GM21367 (cell line): ENCODE data around the gene IGSF9.

Source experiments
- ATAC-seq: cut with Tn5 transposase; IDR thresholded peaks from one replicate; pipeline ENCODE4 v1.9.1; 2021; ENCODE audit not compliant: unreplicated experiment

IGSF9 gene

DNA sequence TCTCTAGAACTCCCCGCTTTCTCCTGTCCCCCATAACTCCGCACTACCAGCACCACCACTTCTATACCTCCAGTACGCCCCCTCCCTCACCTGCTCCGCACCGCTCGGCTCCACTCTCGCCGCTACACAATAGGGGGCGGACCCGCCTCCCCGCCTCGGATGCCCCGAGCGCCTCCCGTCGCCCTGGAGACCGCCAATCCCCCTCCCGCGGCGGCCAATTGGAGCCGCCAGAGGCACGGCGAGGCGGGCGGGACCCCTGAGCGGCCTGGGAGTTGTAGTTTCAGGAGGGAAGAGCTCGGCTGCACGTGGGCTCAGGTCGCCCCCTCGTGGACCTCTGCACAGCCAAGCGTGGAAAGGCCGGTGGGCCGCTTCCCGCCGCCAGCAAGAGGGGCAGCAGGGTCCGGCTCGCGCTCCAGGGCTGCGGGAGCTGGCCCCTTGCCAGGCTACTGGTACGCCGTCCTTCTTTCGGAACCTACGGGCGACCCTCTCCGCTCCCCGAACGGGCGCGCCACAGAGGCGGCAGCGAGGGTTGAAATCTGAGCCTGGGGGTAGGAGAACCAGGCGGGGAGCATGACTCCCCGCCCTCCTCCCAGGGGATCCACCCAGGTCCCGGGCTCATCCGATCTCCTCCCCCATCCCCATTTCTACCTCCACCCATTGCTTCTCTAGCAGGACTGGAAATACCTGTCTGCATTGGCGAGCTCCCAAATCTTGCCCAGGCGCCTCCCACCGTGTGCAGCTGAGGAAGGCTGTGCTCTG lies at the start of gene IGSF9:
IGSF9 (minus strand) TSS at position 131 of the 759 bp plus-strand sequence. CDS start 2,159 bp downstream, outside the sequence.
- no peak for ATAC-seq

GRCh38 chr1:159994896-159995295 lies 49.5 kb upstream of the IGSF9 start:
- no peak for ATAC-seq

GRCh38 chr1:159993911-159994310 lies 48.5 kb upstream of the IGSF9 start:
- ATAC-seq, result no peak

GRCh38 chr1:159992161-159992560 lies 46.7 kb upstream of the IGSF9 start:
- ATAC-seq, result no peak

GRCh38 chr1:159991513-159991912 lies 46.1 kb upstream of the IGSF9 start:
- no peak for ATAC-seq

DNA sequence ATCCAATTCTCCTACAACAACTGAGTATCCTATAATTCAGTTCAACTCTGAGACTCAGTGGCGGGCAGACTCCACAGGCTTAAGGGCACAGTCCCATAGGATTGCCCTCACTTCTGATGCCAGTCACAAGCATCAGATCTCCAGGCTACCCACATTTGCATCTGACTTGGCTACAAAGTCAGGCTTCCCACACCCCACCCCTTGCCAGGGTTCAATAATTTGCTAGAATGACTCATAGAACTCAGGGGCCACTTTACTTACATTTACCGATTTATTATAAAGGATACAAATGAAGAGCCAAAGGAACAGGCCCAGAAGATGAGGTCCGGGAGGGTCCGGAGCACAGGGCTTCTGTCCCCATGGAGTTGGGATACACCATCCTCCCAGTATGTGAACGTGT lies 44.6 kb upstream of the IGSF9 start:
- no peak for ATAC-seq

GRCh38 chr1:159989581-159989980 lies 44.2 kb upstream of the IGSF9 start:
- ATAC-seq, result no peak

- no peak for ATAC-seq
Measured at GRCh38 chr1:159988006-159988405, 42.6 kb upstream of the IGSF9 start.

- ATAC-seq, result no peak
Measured at GRCh38 chr1:159987186-159987585, 41.8 kb upstream of the IGSF9 start.

- no peak for ATAC-seq
Measured at GRCh38 chr1:159986531-159986930, 41.1 kb upstream of the IGSF9 start.

DNA sequence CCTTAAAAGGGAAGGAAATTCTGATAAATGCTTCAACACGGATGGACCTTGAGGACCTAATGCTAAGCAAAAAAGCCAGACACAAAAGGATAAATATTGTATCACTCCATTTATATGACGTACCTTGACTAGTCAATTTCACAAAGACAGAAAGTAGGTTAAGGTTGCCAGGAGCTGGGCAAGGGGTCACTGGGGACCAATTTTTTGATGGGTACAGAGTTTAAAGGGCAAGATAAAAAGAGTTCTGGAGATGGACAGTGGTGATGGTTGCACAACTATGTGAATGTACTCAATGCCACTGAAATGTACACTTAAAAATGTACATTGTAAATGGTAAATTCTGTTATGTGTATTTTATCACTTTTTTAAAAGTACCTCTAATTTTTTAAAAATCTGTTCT lies 40.7 kb upstream of the IGSF9 start:
- no peak for ATAC-seq

- no peak for ATAC-seq
Measured at GRCh38 chr1:159985473-159985872, 40.1 kb upstream of the IGSF9 start.

DNA sequence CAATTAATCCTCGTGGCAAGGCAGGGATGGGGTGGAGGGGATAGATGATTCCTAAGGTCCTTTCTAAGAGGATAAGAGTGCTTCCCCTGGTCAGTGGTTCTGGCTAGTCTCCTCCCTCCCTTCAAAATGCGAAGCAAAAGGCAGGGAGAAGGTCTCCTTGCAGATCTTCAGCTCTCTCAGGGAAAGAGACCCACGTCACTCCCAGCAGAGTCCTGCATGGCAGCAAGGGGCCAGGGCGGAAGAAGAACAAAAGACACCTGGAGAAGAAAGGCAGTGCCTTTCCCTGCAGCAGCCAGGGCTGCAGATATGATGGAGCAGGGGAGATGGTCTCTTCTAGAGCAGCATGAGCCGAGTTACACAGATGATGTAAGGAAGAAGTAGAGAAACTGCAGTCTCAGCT lies 38.3 kb upstream of the IGSF9 start:
- no peak for ATAC-seq

GRCh38 chr1:159982280-159982679 lies 36.9 kb upstream of the IGSF9 start:
- ATAC-seq, result no peak

DNA sequence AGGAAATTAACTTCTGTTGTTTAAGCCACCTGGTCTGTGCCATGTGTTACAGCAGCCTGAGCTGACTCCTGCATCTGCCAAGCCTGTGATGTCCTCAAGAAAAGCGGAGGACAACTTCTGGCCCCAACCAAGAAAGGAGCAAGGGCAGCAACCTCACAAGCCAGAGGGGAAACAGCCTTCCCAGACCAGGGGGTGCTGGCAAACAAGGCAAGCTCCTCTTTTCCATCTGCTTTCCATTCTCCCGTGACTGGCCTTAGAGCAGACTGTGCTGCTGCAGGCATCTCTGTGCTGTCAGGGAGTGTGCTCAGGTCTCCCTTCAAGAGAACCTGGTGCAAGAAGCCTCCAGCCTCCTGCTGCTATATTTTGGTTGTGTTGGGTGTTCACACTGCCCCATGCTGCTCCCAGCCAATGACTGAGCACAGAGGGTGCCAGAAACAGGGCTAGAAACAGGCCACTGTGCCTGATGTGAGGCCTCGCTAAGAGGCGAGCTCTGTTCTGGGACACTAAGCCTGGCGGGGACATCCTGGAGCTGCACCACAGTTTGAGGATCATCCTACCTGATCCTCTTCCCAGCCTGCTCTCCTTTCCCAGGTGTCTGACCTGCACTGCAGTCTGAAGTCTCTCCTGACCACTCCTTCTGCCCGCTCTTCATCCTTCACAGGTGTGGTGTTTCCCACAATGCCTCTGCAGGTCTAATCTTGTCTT lies 36.1 kb upstream of the IGSF9 start:
- no peak for ATAC-seq

- no peak for ATAC-seq
Measured at GRCh38 chr1:159980786-159981185, 35.4 kb upstream of the IGSF9 start.

- no peak for ATAC-seq
Measured at GRCh38 chr1:159980076-159980475, 34.7 kb upstream of the IGSF9 start.

DNA sequence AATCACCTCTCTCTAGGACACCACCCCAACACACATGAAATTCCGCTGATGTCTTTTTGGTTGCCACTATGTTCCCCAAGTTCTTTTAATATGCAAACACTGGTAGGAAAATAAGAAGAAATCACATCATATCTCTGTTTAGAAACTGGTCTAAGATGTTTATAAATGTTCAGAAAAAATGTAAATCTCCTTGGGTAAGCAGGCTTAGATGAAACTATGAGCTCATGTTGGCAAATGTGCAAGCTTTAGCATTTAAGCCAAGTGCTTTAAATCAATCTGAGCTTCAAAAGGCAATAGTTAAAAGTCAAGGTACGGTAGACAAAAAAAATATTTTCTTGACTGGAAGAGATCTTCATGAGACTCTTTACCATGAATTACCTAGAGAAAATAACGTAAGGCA lies 33.8 kb upstream of the IGSF9 start:
- no peak for ATAC-seq

DNA sequence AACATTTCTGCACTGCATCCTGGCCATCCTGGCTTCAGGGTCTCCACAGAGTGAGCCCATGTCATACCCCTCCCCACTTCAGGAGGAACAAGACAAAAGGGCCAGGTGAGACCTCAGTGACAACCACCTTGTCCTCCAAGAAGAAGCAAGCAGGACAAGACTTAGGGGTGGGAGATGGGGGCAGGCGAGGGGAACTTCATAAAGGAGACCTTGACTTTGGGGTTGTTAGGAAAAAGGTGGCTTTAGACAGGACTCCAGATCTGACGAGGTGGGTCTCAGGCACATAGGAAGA lies 32.6 kb upstream of the IGSF9 start:
- ATAC-seq, result no peak

DNA sequence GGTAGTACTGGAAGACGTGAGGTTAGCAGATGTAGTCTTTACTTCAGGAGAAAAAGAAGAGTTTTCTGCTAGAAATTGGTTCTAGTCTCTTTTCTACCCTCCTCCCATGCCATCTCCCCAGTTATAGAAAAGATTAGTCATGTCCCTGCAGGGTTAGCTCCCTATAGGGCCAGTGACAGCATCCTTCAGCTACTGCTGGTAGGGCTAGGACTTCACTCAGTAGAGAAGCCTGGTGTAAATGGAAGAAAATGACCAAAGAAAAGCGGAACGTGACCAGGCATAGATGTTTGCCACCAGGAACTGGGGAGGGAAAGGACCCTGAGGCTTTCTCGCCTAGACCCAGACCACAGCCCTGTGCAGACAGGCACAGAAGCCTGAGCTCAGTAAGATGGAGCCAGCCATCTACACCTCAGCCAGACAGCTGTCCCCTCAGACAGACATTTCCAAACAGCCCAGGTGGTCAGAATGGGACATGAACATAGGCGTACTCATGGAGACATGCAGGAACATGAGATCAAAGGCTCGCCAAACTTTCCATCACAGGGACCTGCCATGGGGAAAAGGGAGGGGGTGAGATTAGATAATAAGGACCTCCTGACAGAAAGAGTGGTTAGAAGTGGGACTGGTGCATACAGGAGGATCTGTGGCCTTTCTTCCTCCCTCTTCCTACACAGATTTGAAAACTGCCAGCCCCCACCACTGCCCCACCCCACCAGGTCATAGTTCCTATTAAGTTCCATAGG lies 32.1 kb upstream of the IGSF9 start:
- no peak for ATAC-seq

- no peak for ATAC-seq
Measured at GRCh38 chr1:159974350-159974965, 29.0 kb upstream of the IGSF9 start.
